Lower leg skin (tissue), 3 donors: ENCODE results near the gene APOE.

Experiments used
- POLR2A ChIP-seq, 2 donors: fragments of 450-650 bp; IDR thresholded peaks; one replicate each; pipeline ENCODE4 v1.6.1; 2016 to 2017; ENCODE audit warnings: antibody characterized with exemption in 2 of 2, mild to moderate bottlenecking in 1 of 2, moderate library complexity in 1 of 2
- TF ChIP-seq, protein P1 (sequence below), 3 donors: fragments of 450-650 bp; IDR thresholded peaks; one replicate each; pipeline ENCODE4 v1.5.1; 2016; ENCODE audit warnings: antibody characterized with exemption in 3 of 3, mild to moderate bottlenecking in 3 of 3, moderate library complexity in 2 of 3

DNA sequence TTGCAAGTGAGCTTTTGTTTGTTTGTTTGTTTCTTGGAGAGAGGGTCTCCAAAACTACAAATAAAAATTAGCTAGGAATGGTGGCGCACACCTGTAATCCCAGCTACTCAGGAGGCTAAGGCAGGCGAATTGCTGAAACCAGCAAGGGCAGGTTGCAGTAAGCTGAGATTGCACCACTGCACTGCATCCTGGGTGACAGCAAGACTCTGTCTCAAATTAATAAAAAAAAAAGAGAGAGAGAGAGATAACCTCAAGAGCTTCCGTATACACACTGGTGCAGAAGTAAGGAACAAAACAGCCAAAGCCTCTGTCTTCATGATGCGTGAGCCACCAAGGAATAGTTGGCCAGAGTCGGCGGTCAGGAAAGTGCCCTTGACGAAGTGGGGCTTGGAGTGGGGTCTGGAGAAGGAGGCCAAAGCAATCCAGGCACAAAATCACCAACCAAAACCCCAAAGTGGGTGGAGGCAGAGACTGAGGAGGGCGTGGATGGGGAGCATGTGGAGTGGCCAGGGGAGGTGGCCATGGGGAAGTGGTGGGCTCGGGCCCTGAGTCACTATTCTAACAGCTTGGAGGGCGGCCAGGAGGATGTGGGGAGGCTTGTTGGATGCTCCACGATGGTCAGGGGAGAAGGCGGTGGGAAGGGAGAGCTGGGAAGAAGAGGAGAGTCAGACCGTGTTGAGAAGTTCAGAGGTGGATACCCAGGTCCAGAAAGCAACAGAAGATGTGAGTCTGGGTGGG, 35.7 kb upstream of the APOE start:
- TF ChIP-seq, protein P1, sequence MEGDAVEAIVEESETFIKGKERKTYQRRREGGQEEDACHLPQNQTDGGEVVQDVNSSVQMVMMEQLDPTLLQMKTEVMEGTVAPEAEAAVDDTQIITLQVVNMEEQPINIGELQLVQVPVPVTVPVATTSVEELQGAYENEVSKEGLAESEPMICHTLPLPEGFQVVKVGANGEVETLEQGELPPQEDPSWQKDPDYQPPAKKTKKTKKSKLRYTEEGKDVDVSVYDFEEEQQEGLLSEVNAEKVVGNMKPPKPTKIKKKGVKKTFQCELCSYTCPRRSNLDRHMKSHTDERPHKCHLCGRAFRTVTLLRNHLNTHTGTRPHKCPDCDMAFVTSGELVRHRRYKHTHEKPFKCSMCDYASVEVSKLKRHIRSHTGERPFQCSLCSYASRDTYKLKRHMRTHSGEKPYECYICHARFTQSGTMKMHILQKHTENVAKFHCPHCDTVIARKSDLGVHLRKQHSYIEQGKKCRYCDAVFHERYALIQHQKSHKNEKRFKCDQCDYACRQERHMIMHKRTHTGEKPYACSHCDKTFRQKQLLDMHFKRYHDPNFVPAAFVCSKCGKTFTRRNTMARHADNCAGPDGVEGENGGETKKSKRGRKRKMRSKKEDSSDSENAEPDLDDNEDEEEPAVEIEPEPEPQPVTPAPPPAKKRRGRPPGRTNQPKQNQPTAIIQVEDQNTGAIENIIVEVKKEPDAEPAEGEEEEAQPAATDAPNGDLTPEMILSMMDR (IDR thresholded peaks at IDR 0.05): no peak
- no peak for TF ChIP-seq POLR2A (IDR thresholded peaks at IDR 0.05)
